Activated CD4-positive, alpha-beta T cell treated with anti-CD3 and anti-CD28 coated beads, Interleukin-2, amount 50 U/mL, for 24 hours (primary cell): ENCODE data around the gene ALDH3B1.

Experiments
- DNase-seq, 2 donors: peaks; one replicate each; pipeline ENCODE4 v3.0.0-alpha.2; 2020; ENCODE audit warnings: low read depth in 1 of 2, low spot score in 1 of 2

Gene ALDH3B1

GRCh38 chr11:68012044-68012842 is 2.1 kb downstream of the ALDH3B1 start:
- no peak for DNase-seq

DNA sequence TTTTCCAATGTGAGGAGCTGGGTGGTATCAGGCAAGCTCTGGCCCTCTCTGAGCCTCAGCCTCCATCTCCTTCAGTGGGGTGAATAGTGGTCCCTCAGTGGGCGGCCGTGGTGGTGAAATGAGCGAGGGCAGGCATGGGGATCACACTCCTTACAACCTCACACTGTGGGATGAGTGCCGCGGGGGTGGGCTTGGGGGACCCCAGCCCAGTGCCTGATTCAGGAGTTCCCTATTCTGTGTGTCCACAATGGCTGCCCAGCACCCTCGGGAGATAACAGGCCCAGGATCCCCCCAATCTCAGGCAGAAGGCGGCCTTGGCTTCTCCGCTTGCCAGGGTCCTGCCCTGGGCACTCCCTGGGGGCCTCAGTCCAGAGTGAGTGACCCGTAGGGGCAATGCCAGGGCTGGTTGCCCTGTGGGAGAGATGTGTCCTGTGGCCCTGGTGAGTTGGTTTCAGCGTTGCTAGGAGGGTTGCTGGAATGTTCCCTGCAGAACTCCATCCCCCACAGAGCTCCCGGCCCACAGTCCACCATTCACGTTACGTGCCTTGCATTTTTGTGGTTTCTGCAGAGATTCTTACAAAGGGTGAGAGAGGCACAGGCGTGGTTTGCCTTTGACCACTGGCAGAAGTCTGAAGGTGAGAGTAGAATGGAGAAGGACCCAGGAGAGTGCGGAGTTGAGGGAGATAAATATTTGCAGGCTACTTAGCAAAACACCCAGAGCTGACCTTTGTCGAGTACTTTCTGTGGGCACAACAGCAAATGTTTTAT is 2.9 kb downstream of the ALDH3B1 start:
- no peak for DNase-seq

DNA sequence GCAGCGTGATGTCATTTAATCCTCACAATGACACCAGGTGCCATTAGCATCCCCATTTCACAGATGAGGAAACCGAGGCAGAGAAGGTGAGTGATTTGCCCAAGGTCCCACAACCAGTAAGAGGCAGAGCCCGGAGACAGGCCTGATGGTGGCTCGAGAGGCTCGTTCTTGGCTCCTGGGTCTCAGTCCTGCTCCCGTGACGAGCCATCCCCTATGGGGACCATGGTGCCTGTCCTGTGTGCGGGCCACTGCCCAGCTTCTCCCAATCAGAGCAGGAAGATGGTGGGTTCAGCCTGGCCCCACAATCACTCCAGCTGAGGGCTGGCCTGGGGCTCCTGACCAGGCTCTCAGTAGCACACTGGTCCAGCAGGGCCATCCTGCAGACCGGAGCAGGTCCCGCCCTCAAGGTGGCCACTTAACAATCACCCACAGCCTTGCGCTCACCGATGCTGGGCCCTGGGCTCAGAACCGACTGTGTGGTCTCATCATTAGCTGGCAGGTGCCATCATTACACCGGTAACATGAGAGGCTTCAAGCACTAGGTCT is 3.6 kb downstream of the ALDH3B1 start:
- DNase-seq, result no peak

GRCh38 chr11:68014157-68014946 is 4.2 kb downstream of the ALDH3B1 start:
- DNase-seq, result no peak

DNA sequence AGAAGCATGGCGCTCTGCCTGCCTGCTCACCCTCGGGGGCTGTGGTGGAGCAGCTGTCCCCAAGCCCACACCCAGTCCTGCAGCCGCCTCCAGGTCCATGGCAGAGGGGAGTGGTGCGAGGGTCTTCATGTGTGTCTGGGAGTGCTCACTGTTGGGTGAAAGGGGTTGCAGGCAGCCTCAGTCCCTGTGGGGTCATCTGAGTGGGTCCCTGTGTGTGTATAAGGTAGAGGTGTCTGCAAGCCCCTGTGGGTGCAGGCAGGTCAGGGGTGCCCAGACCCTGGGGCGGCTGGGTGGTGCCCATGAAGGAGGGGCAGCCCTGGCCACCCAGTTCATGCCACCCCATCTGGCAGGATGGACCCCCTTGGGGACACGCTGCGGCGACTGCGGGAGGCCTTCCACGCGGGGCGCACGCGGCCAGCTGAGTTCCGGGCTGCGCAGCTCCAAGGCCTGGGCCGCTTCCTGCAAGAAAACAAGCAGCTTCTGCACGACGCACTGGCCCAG is 4.9 kb downstream of the ALDH3B1 start:
- DNase-seq, result no peak

- DNase-seq, result no peak
Observed at GRCh38 chr11:68015467-68015866, 5.3 kb downstream of the ALDH3B1 start.

- no peak for DNase-seq
Observed at GRCh38 chr11:68016161-68016903, 6.2 kb downstream of the ALDH3B1 start.

DNA sequence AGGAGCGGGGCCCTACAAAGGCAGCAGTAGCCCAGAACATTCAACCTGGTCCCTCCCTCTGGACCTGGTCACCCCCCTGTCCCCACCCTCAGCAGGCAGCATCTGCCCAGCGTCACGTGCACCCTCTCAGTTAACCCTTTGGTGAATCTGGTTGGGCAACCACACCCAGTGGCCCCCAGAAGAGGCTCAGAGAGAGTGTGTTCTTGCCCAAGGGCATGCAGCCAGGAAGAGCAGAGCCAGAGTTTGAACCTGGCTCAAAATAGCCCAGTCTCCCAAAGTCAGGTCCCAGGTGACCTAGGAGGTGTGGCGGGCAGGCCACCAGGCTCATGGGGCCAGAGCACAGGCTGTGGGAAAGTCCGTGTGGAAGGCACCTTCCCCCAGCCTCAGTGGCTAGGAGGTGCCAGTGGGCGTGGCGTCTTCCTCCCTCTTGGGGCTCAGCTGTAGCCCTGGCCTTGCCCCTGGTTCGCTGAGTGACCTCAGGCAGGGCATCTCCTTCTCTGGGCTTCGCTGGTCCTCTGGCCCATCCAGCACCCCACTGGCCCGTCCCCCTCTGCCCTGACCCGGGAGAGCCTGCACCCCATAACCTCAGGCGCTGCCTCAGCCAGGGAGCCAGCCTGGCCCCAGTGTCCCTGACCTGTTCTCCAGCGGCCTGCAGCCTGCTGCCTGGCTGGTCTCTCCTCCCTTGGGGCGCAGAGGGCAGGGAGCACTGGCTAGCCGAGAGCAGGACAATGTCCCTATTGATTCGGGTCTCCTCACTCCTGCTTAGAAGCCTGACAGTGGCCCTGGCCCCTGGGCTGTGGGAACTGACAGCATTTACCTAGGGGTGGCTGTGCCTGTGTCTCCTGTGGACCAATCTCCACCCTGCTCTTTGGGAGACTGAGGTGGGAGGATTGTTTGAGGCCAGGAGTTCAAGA is 7.0 kb downstream of the ALDH3B1 start:
- no peak for DNase-seq

- DNase-seq, result no peak
Observed at GRCh38 chr11:68017980-68018729, 8.0 kb downstream of the ALDH3B1 start.

- no peak for DNase-seq
Observed at GRCh38 chr11:68018730-68019190, 8.6 kb downstream of the ALDH3B1 start.

DNA sequence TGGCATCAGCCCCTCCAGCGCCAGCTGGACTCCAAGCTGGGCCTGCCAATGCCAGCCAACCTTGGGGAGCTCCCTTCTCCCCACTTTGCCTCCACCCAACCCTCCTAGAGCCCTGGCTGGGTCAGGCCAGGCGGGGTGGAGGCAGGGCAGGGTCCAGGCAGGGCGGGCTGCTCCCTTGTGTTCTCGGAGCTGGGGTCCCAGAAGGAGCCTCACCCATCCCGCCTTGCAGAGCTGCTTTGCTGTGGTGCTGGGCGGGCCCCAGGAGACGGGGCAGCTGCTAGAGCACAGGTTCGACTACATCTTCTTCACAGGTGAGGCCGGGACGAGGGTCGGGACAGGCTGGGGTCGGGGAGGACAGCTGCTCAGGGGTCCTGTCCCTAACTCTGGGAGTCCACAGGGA is 9.4 kb downstream of the ALDH3B1 start:
- DNase-seq, result no peak

DNA sequence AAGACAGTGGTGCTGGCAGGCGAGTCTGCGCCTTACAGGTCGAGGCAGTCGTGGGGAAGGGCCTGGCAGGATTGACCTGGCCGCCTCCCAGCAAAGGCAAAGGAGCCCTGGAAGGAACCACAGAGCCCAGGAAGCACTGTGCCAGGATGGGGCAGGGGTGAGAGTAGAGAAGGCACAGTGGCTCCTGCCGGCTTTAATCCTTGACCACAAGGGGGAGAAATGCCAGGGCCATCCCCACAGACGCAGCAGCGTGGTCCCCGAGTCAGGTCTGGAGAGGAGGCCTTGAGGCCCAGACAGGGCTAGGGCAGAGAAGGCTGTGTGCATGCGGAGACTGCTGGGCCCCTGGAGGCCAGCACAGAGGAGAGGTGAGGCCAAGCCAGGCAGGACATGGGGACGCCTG is 10.4 kb downstream of the ALDH3B1 start:
- no peak for DNase-seq

DNA sequence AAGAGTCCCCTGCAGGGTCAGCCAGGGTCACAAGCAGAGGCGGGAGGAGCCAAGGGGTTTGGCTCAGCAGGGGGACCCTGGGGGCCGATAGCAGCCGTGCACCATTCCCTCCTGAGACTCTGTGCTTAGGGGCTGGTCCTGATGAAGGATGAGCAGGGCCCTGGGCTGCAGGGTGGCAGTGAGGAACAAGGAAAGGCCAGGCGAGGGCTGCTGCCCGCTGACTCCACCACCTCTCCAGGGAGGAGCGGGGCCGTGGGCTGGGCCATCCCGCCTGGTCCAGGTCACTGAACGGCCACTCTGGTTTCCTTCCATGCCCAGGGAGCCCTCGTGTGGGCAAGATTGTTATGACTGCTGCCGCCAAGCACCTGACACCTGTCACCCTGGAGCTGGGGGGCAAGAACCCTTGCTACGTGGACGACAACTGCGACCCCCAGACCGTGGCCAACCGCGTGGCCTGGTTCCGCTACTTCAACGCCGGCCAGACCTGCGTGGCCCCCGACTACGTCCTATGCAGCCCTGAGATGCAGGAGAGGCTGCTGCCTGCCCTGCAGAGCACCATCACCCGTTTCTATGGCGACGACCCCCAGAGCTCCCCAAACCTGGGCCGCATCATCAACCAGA is 11.2 kb downstream of the ALDH3B1 start:
- no peak for DNase-seq

DNA sequence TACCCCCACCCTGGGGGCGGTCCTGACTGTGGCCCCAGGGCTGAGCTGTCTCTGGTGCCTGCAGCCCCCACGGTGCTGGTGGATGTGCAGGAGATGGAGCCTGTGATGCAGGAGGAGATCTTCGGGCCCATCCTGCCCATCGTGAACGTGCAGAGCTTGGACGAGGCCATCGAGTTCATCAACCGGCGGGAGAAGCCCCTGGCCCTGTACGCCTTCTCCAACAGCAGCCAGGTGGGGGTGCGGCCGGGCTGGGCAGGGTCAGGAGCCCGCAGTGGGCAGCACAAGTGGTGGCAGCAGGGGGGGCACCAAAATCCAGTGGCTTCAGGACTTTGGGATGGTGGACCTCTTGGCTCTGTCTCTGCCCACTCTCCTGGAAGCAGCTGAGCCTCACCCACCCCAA is 12.4 kb downstream of the ALDH3B1 start:
- no peak for DNase-seq

DNA sequence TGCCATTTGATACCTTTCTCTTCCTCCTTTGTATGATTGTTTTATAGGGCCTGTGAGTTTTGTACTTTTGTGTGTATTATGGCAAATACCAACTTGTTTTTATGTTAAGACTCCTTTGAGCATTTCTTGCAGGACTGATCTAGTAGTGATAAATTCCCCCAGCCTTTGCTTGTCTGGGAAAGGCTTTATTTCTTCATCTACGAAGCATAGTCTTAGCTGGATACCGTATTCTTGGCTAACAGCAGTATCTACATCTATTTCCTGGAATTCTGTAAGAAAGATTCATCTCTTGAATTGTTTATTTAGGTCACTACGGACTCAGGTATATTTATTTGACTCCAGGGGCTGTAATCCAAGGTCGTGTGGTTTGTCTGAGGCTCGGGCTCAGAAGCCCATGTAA is 14.4 kb downstream of the ALDH3B1 start:
- DNase-seq, result no peak

GRCh38 chr11:68025047-68025446 is 14.9 kb downstream of the ALDH3B1 start:
- DNase-seq, result no peak

GRCh38 chr11:68026391-68027105 is 16.4 kb downstream of the ALDH3B1 start:
- no peak for DNase-seq

GRCh38 chr11:68027667-68028066 is 17.5 kb downstream of the ALDH3B1 start:
- DNase-seq, result no peak
